Ishikawa (cell line): ENCODE data around the gene SH3BGRL3.

Experiments used
- CEBPB ChIP-seq: IDR thresholded peaks from 2 replicates; pipeline ENCODE4 v1.6.1; 2012
- CREB1 ChIP-seq: IDR thresholded peaks from 2 replicates; pipeline ENCODE4 v1.6.1; 2012; ENCODE audit warnings: low read depth
- EGR1 ChIP-seq: IDR thresholded peaks from 2 replicates; pipeline ENCODE4 v1.6.1; 2012
- EP300 ChIP-seq: IDR thresholded peaks from 2 replicates; pipeline ENCODE4 v1.6.1; 2012; ENCODE audit warnings: borderline replicate concordance
- FOXM1 ChIP-seq: IDR thresholded peaks from 2 replicates; pipeline ENCODE4 v1.6.1; 2012; ENCODE audit warnings: low read depth, borderline replicate concordance
- MAX ChIP-seq: IDR thresholded peaks from 2 replicates; pipeline ENCODE4 v1.6.1; 2012
- NFIC ChIP-seq: IDR thresholded peaks from 2 replicates; pipeline ENCODE4 v1.6.1; 2012
- RAD21 ChIP-seq: IDR thresholded peaks from 2 replicates; pipeline ENCODE4 v1.6.1; 2012; ENCODE audit warnings: low read depth
- REST ChIP-seq: IDR thresholded peaks from 2 replicates; pipeline ENCODE4 v1.6.1; 2012; ENCODE audit warnings: low read depth, mild to moderate bottlenecking
- TAF1 ChIP-seq: IDR thresholded peaks from 2 replicates; pipeline ENCODE4 v1.6.1; 2012; ENCODE audit warnings: low read depth, mild to moderate bottlenecking
- TCF12 ChIP-seq: IDR thresholded peaks from 2 replicates; pipeline ENCODE4 v1.6.1; 2012; ENCODE audit warnings: low read depth
- TEAD4 ChIP-seq: IDR thresholded peaks from 2 replicates; pipeline ENCODE4 v1.6.1; 2012
- USF1 ChIP-seq: IDR thresholded peaks from 2 replicates; pipeline ENCODE4 v1.6.1; 2012
- YY1 ChIP-seq: IDR thresholded peaks from 2 replicates; pipeline ENCODE4 v1.6.1; 2012; ENCODE audit warnings: low read depth
- ZBTB7A ChIP-seq: IDR thresholded peaks from 2 replicates; pipeline ENCODE4 v1.6.1; 2012; ENCODE audit warnings: low read depth

The SH3BGRL3 gene

GRCh38 chr1:26327956-26328362, 48.1 kb downstream of the SH3BGRL3 start:
- TF ChIP-seq TEAD4 (no peak), FOXM1 (no peak), USF1 (no peak), MAX (no peak), EP300 (no peak), EGR1 (no peak), CREB1 (no peak), NFIC (no peak), RAD21 (no peak), ZBTB7A (no peak), REST (no peak), TCF12 (no peak), CEBPB (no peak), TAF1 (no peak), YY1 (no peak)

GRCh38 chr1:26328597-26328996, 48.7 kb downstream of the SH3BGRL3 start:
- TF ChIP-seq RAD21 = no peak
- TF ChIP-seq TEAD4 = no peak
- TF ChIP-seq YY1 = no peak
- TF ChIP-seq USF1 = no peak
- TF ChIP-seq TAF1 = no peak
- no peak for TF ChIP-seq EGR1
- no peak for TF ChIP-seq EP300
- no peak for TF ChIP-seq TCF12
- no peak for TF ChIP-seq MAX
- TF ChIP-seq FOXM1 = no peak
- TF ChIP-seq CREB1 = no peak
- TF ChIP-seq REST = no peak
- TF ChIP-seq CEBPB = no peak
- TF ChIP-seq ZBTB7A = no peak
- no peak for TF ChIP-seq NFIC

- TF ChIP-seq ZBTB7A = no peak
- TF ChIP-seq YY1 = no peak
- no peak for TF ChIP-seq MAX
- no peak for TF ChIP-seq CEBPB
- TF ChIP-seq RAD21 = no peak
- TF ChIP-seq USF1 = no peak
- no peak for TF ChIP-seq TAF1
- no peak for TF ChIP-seq TCF12
- no peak for TF ChIP-seq REST
- no peak for TF ChIP-seq TEAD4
- TF ChIP-seq NFIC = no peak
Measured at GRCh38 chr1:26330276-26330675, 50.4 kb downstream of the SH3BGRL3 start.
